GM12878 (cell line): ENCODE data around the gene SLC6A7.

Source experiments
- CTCF ChIP-seq, 3 experiments: IDR thresholded peaks in 2 of 3; conservative IDR thresholded peaks in 1 of 3; 2 replicates each; pipeline ENCODE4 v1.5.1; 2011; ENCODE audit warnings: low read depth in 3 of 3, low read length in 3 of 3, mild to moderate bottlenecking in 3 of 3, control low read depth in 2 of 3, moderate library complexity in 2 of 3, inconsistent platforms in 1 of 3, mixed read lengths in 1 of 3; ENCODE audit not compliant: control insufficient read depth in 2 of 3, insufficient read depth in 1 of 3; ENCODE audit errors: extremely low read depth in 1 of 3
- HDGF ChIP-seq: fragments of 450-650 bp; IDR thresholded peaks from 2 replicates; pipeline ENCODE4 v1.6.1; 2016; ENCODE audit warnings: antibody characterized with exemption
- KAT2A ChIP-seq: conservative IDR thresholded peaks from 2 replicates; pipeline ENCODE4 v1.6.1; 2011; ENCODE audit warnings: low read depth, low read length; ENCODE audit not compliant: control insufficient read depth
- KDM1A ChIP-seq: fragments of 200-600 bp; sonication (generic); IDR thresholded peaks from 2 replicates; pipeline ENCODE4 v1.6.1; 2016; ENCODE audit warnings: borderline replicate concordance
- MLLT1 ChIP-seq: fragments of 450-650 bp; IDR thresholded peaks from 2 replicates; pipeline ENCODE4 v1.6.1; 2016; ENCODE audit warnings: mild to moderate bottlenecking
- NBN ChIP-seq: fragments of 450-650 bp; IDR thresholded peaks from 2 replicates; pipeline ENCODE4 v1.6.1; 2016
- NFIC ChIP-seq: IDR thresholded peaks from 2 replicates; pipeline ENCODE4 v1.6.1; 2012; ENCODE audit warnings: low read depth, mild to moderate bottlenecking, inconsistent platforms, low read length, moderate library complexity
- TCF12 ChIP-seq: IDR thresholded peaks from 2 replicates; pipeline ENCODE4 v1.6.1; 2011; ENCODE audit warnings: low read depth, mild to moderate bottlenecking, low read length

DNA sequence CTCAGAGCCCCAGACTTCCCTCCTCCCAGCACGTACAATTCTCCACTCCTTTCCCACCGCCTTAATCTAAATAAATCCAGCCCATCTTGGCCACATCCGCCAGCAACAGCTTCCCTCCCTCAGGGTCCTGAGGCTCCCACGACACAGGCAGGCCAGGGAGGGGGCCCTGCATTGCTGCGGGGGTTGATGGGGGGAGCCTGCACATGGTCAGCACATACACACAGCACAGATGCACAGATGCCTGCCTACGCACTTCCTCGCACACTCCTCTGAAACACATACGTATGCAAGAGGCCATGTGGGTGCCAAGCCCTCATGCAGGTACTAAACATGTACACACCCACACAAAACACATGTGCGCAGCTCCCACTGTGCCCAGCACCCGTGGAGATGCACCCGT lies 49.0 kb upstream of the SLC6A7 start:
- TF ChIP-seq TCF12 (no peak), CTCF (IDR thresholded peaks at IDR 0.05 in 2 of 3, conservative IDR thresholded peaks at IDR 0.05 in 1 of 3; ENCODE audit: control insufficient read depth in 2 of 3, extremely low read depth in 1 of 3, insufficient read depth in 1 of 3, low read depth in 3 of 3, low read length in 3 of 3) (no peak), MLLT1 (no peak), NFIC (no peak), KDM1A (no peak), HDGF (no peak), NBN (no peak), KAT2A (no peak)
